ENCODE measurements around the gene AP5Z1. TPM values are rescaled to one million over a fixed set of nuclear protein-coding genes. Genes with fewer than 3 reads are reported as not detected.

AP5Z1 gene
- polyA plus RNA-seq, 2 of the 4 experiments (the other 2 are of a cell fraction), result 6.8 to 21.8 TPM

DNA sequence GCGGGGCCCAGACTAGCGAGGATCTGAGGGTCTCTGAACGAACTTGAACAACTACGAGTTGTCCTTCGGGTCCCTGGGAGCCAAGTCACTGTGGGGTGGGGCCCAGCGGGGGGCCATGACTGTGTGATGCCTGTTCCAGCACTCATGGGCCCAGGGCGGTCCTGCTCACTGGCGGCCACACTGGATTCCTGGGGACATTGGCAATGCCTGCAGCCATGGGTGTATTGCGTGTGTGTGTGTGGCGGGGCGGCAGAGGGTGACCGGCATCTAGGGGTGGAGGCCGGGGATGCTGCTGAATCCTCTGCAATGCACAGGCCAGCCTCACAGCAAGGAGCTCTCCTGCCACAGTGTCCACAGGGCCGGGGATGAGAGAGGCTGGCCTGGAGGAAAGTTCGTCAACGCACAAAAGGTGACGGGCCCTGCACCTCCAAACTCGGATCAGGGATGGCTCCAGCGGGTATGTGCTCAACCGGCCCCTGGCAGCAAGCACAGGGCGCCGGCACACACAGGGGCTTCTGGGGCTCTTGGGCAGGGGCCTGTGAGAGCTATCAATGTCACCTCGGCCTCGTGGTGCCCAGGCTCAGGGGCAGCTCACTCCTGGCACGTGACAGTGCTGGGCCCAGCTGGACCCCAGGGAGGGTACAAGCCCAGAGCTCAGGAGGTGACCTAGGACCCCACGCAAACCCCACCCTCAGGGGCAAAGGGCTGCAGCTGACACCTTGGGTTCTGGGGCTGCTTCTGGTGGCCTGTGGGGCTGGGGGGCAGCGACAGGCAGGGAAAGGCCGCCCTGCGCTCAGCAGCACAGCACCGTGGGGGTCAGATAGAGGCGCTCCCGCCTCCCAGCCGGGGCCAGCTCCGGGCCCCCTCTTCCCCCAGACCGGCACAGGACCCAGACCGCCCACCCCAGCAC, 58.5 kb downstream of the AP5Z1 start:
- no peaks in the 10 kb centered on the region for H3K9me3 ChIP-seq
- DNase-seq (ENCODE audit: low read depth in 1 of 2, low spot score in 1 of 2) (no peak), ATAC-seq (no peak), FAIRE-seq (no peak)
- no peak overlapping the region for H3K4me3 ChIP-seq
- H3K27ac ChIP-seq, result no peak overlapping the region
- H3K4me2 ChIP-seq, result no peak overlapping the region
- WGBS (ENCODE audit: missing lambda C conversion rate), result 86% methylated on average over 23 of the region's 36 CpGs
- CTCF ChIA-PET, result interaction anchor here (1.0 to 1.8 kb wide), 2 partner anchors 35 to 49 kb away, joined by 3 to 6 read pairs; partner anchors contain the start of gene RADIL
- H3K4me1 ChIP-seq, result no peaks in the 10 kb centered on the region
- no peak for TF ChIP-seq TP53 (CRISPR knock-in tag; IDR thresholded peaks at IDR 0.05)
- TF ChIP-seq, protein P1, sequence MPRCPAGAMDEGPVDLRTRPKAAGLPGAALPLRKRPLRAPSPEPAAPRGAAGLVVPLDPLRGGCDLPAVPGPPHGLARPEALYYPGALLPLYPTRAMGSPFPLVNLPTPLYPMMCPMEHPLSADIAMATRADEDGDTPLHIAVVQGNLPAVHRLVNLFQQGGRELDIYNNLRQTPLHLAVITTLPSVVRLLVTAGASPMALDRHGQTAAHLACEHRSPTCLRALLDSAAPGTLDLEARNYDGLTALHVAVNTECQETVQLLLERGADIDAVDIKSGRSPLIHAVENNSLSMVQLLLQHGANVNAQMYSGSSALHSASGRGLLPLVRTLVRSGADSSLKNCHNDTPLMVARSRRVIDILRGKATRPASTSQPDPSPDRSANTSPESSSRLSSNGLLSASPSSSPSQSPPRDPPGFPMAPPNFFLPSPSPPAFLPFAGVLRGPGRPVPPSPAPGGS (IDR thresholded peaks at IDR 0.05), result no peak
- no peak for TF ChIP-seq RNF2 (IDR thresholded peaks at IDR 0.05; ENCODE audit: borderline replicate concordance, low read depth)
- TF ChIP-seq MYC (IDR thresholded peaks at IDR 0.05; ENCODE audit: borderline replicate concordance, low read length), result no peak
- no peak for TF ChIP-seq HOXA7 (CRISPR knock-in tag; IDR thresholded peaks at IDR 0.05)
- TF ChIP-seq KDM1A (IDR thresholded peaks at IDR 0.05; ENCODE audit: low read depth), result no peak
- no peak for TF ChIP-seq SMC3 (IDR thresholded peaks at IDR 0.05)
- TF ChIP-seq POLR2A (IDR thresholded peaks at IDR 0.05; ENCODE audit: low read length), result no peak
- TF ChIP-seq CHD4 (IDR thresholded peaks at IDR 0.05; ENCODE audit: borderline replicate concordance), result no peak
- TF ChIP-seq, protein P2, sequence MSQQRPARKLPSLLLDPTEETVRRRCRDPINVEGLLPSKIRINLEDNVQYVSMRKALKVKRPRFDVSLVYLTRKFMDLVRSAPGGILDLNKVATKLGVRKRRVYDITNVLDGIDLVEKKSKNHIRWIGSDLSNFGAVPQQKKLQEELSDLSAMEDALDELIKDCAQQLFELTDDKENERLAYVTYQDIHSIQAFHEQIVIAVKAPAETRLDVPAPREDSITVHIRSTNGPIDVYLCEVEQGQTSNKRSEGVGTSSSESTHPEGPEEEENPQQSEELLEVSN (IDR thresholded peaks at IDR 0.05; ENCODE audit: borderline replicate concordance, low read depth), result no peak
- no peak for TF ChIP-seq FOSB (CRISPR knock-in tag; IDR thresholded peaks at IDR 0.05)
- no peak for TF ChIP-seq RARB (CRISPR knock-in tag; IDR thresholded peaks at IDR 0.05)
- TF ChIP-seq, protein P3, sequence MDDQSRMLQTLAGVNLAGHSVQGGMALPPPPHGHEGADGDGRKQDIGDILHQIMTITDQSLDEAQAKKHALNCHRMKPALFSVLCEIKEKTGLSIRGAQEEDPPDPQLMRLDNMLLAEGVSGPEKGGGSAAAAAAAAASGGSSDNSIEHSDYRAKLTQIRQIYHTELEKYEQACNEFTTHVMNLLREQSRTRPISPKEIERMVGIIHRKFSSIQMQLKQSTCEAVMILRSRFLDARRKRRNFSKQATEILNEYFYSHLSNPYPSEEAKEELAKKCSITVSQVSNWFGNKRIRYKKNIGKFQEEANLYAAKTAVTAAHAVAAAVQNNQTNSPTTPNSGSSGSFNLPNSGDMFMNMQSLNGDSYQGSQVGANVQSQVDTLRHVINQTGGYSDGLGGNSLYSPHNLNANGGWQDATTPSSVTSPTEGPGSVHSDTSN (IDR thresholded peaks at IDR 0.05), result no peak
- no peak for TF ChIP-seq FOXS1 (CRISPR knock-in tag; IDR thresholded peaks at IDR 0.05)
- no peak for TF ChIP-seq CHD2 (IDR thresholded peaks at IDR 0.05; ENCODE audit: low read length, partially characterized antibody)
- TF ChIP-seq, protein P4, sequence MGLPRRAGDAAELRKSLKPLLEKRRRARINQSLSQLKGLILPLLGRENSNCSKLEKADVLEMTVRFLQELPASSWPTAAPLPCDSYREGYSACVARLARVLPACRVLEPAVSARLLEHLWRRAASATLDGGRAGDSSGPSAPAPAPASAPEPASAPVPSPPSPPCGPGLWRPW (IDR thresholded peaks at IDR 0.05), result no peak
- no peak for TF ChIP-seq MAZ (IDR thresholded peaks at IDR 0.05; ENCODE audit: borderline replicate concordance, low read depth, low read length)
- no peak for TF ChIP-seq NR3C1 (IDR thresholded peaks at IDR 0.05)
- POLR2A ChIA-PET, result no interaction called here

DNA sequence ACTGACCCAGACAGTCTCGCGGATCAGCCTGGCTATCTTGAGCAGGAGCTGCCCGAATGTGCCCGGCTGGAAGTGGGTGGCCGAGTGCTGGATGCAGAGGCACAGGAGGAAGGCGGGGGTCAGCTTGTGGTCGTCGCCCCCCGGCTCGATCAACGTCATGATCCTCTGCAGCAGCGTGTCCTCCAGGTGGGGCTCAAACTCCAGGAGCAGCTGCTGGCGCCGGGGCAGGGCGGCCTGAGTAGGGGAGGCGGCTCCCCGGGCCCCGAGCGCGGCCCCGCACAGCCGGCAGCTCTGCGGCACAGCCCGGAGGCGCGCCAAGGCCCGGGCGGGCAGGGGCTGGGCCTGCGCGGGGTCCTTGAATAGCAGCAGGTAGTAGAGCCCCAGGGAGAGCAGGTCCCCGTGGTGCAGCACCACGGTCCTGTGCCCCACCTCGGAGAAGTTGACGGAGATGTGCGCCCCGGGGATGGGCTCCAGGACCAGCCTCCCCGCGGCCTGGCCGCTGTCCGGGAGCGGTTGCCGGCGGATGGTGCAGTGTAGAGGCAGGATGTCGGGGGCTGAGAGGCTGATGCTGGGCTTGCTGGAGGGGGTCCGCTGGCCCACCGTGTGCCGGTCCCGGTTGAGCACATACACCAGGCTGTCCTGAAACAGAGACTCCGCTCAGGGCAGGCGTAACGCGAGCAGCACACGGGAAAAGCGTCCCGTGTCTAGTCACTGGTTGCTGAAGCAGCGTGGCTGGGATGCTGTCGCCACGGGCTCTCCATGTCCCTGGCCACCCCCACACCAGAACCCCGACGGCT, 59.4 kb downstream of the AP5Z1 start:
- Histone ChIP-seq H3K4me3 (no peak overlapping the region), H3K4me2 (no peak overlapping the region), H3K4me1 (no peaks in the 10 kb centered on the region), H3K27ac (no peak overlapping the region), H3K9me3 (no peaks in the 10 kb centered on the region)
- DNase-seq (ENCODE audit: low read depth in 1 of 2, low spot score in 1 of 2), result no peak
- CTCF ChIA-PET, result interaction anchor here (0.6 to 1.8 kb wide), 3 partner anchors 36 to 340 kb away, joined by 3 to 6 read pairs (median 3); partner anchors contain the start of gene RADIL
- 86% methylated on average over 31 of the region's 60 CpGs for WGBS (ENCODE audit: missing lambda C conversion rate)
- no peak for FAIRE-seq
- ATAC-seq, result no peak
- POLR2A ChIA-PET, result no interaction called here
- no peak for TF ChIP-seq EHF (CRISPR knock-in tag; IDR thresholded peaks at IDR 0.05)
- TF ChIP-seq NR3C1 (IDR thresholded peaks at IDR 0.05), result no peak
- TF ChIP-seq MYC (IDR thresholded peaks at IDR 0.05; ENCODE audit: borderline replicate concordance, low read length), result no peak
- TF ChIP-seq, protein P5, sequence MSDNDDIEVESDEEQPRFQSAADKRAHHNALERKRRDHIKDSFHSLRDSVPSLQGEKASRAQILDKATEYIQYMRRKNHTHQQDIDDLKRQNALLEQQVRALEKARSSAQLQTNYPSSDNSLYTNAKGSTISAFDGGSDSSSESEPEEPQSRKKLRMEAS (IDR thresholded peaks at IDR 0.05), result no peak
- TF ChIP-seq RNF2 (IDR thresholded peaks at IDR 0.05; ENCODE audit: borderline replicate concordance, low read depth), result no peak
- TF ChIP-seq BHLHE40 (IDR thresholded peaks at IDR 0.05; ENCODE audit: low read depth, low read length), result no peak
- TF ChIP-seq ZFP36 (IDR thresholded peaks at IDR 0.05; ENCODE audit: borderline replicate concordance, partially characterized antibody), result no peak
- TF ChIP-seq HEYL (CRISPR knock-in tag; IDR thresholded peaks at IDR 0.05), result no peak
- TF ChIP-seq HOXB5 (CRISPR knock-in tag; IDR thresholded peaks at IDR 0.05), result no peak
- TF ChIP-seq SREBF2 (IDR thresholded peaks at IDR 0.05), result no peak
- no peak for TF ChIP-seq NPAS2 (CRISPR knock-in tag; IDR thresholded peaks at IDR 0.05; ENCODE audit: borderline replicate concordance)
- no peak for TF ChIP-seq RCOR1 (IDR thresholded peaks at IDR 0.05; ENCODE audit: low read depth, low read length)
- TF ChIP-seq, protein P6, sequence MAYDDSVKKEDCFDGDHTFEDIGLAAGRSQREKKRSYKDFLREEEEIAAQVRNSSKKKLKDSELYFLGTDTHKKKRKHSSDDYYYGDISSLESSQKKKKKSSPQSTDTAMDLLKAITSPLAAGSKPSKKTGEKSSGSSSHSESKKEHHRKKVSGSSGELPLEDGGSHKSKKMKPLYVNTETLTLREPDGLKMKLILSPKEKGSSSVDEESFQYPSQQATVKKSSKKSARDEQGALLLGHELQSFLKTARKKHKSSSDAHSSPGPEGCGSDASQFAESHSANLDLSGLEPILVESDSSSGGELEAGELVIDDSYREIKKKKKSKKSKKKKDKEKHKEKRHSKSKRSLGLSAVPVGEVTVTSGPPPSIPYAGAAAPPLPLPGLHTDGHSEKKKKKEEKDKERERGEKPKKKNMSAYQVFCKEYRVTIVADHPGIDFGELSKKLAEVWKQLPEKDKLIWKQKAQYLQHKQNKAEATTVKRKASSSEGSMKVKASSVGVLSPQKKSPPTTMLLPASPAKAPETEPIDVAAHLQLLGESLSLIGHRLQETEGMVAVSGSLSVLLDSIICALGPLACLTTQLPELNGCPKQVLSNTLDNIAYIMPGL (CRISPR knock-in tag; IDR thresholded peaks at IDR 0.05; ENCODE audit: borderline replicate concordance), result no peak
- no peak for TF ChIP-seq FOSL2 (IDR thresholded peaks at IDR 0.05)
- TF ChIP-seq FOSL2 (CRISPR knock-in tag; IDR thresholded peaks at IDR 0.05), result no peak
- TF ChIP-seq MAZ (IDR thresholded peaks at IDR 0.05; ENCODE audit: borderline replicate concordance, low read depth, low read length), result no peak
- TF ChIP-seq ZSCAN20 (CRISPR knock-in tag; IDR thresholded peaks at IDR 0.05), result no peak
- no peak for TF ChIP-seq JUN (IDR thresholded peaks at IDR 0.05)
